Limb (tissue), 2 donors: ENCODE data around the gene GAL3ST1.

Experiments used
- DNase-seq, 2 donors: peaks; one replicate each; pipeline ENCODE4 v3.0.0-alpha.2; 2016; ENCODE audit errors: extremely low spot score in 2 of 2

GAL3ST1 gene

GRCh38 chr22:30537083-30537731, 37.3 kb downstream of the GAL3ST1 start:
- no peak for DNase-seq

- no peak for DNase-seq
Measured at GRCh38 chr22:30535182-30535581, 39.3 kb downstream of the GAL3ST1 start.

GRCh38 chr22:30531651-30532608, 42.5 kb downstream of the GAL3ST1 start:
- DNase-seq: no peak

- no peak for DNase-seq
Measured at GRCh38 chr22:30526656-30527055, 47.8 kb downstream of the GAL3ST1 start.

GRCh38 chr22:30523646-30524489, 50.6 kb downstream of the GAL3ST1 start:
- DNase-seq: no peak

GRCh38 chr22:30521368-30522156, 52.9 kb downstream of the GAL3ST1 start:
- no peak for DNase-seq

- DNase-seq: no peak
Measured at GRCh38 chr22:30519842-30520425, 54.5 kb downstream of the GAL3ST1 start.

GRCh38 chr22:30516731-30517130, 57.7 kb downstream of the GAL3ST1 start:
- no peak for DNase-seq

- DNase-seq: no peak
Measured at GRCh38 chr22:30516273-30516672, 58.2 kb downstream of the GAL3ST1 start.

GRCh38 chr22:30514252-30514651, 60.2 kb downstream of the GAL3ST1 start:
- no peak for DNase-seq

GRCh38 chr22:30513462-30513861, 61.0 kb downstream of the GAL3ST1 start:
- DNase-seq: no peak

GRCh38 chr22:30511911-30512310, 62.6 kb downstream of the GAL3ST1 start:
- no peak for DNase-seq

- no peak for DNase-seq
Measured at GRCh38 chr22:30511109-30511508, 63.4 kb downstream of the GAL3ST1 start.

GRCh38 chr22:30508216-30508615, 66.2 kb downstream of the GAL3ST1 start:
- DNase-seq: no peak

GRCh38 chr22:30507670-30508069, 66.8 kb downstream of the GAL3ST1 start:
- no peak for DNase-seq

- no peak for DNase-seq
Measured at GRCh38 chr22:30506507-30506968, 67.9 kb downstream of the GAL3ST1 start.
